Suprapubic skin (tissue), 4 donors: ENCODE data around the gene CLDN2. TPM values are rescaled to one million over a fixed set of nuclear protein-coding genes. Genes with fewer than 3 reads are reported as not detected.

Experiments used
- DNase-seq, 2 donors: peaks; one replicate each; pipeline ENCODE4 v3.0.0-alpha.2; 2019; ENCODE audit warnings: low spot score in 2 of 2
- H3K27ac ChIP-seq: fragments of 200-600 bp; sonication (generic); one replicate; pipeline ENCODE4 v1.5.1; 2019
- H3K27me3 ChIP-seq: fragments of 200-600 bp; sonication (generic); one replicate; pipeline ENCODE4 v1.5.1; 2019
- H3K36me3 ChIP-seq: fragments of 200-600 bp; sonication (generic); one replicate; pipeline ENCODE4 v1.5.1; 2019
- H3K4me1 ChIP-seq: fragments of 200-600 bp; sonication (generic); one replicate; pipeline ENCODE4 v1.5.1; 2019
- H3K4me3 ChIP-seq: fragments of 200-600 bp; sonication (generic); one replicate; pipeline ENCODE4 v1.5.1; 2019; ENCODE audit warnings: mild to moderate bottlenecking
- H3K9me3 ChIP-seq: fragments of 200-600 bp; sonication (generic); one replicate; pipeline ENCODE4 v1.5.1; 2019
- CTCF ChIP-seq, 2 donors: fragments of 200-600 bp in 1 of 2; fragments of 450-650 bp in 1 of 2; sonication (generic) in 1 of 2; IDR thresholded peaks; one replicate each; pipeline ENCODE4 v1.5.1; 2016 to 2019; ENCODE audit warnings: antibody characterized with exemption in 2 of 2, mild to moderate bottlenecking in 1 of 2, moderate library complexity in 1 of 2
- EP300 ChIP-seq: sonication (generic); formaldehyde crosslinking; IDR thresholded peaks from one replicate; pipeline ENCODE4 v1.6.1; 2017; ENCODE audit warnings: antibody characterized with exemption
- POLR2A ChIP-seq, 2 donors: fragments of 450-650 bp; IDR thresholded peaks; one replicate each; pipeline ENCODE4 v1.6.1; 2017; ENCODE audit warnings: antibody characterized with exemption in 2 of 2, mild to moderate bottlenecking in 2 of 2, moderate library complexity in 2 of 2
- POLR2AphosphoS5 ChIP-seq, 3 donors: sonication (generic); formaldehyde crosslinking; IDR thresholded peaks; one replicate each; pipeline ENCODE4 v1.6.1; 2017; ENCODE audit warnings: antibody characterized with exemption in 3 of 3
- WGBS: methylation state at CpG from one replicate; pipeline ENCODE4 v1.1.5; 2018; 5-methylcytosine and 5-hydroxymethylcytosine counted together
- total RNA-seq, 4 donors: library from RNA; depleted of rRNA; stranded (reverse); fragments of >200 nt; gene quantifications; one replicate each; pipeline ENCODE4 v1.1.0, GENCODE V29; 2016

The CLDN2 gene
- total RNA-seq, 4 donors from 2014 or later: 0.17 to 0.53 (median 0.23) TPM; not detected in 1

DNA sequence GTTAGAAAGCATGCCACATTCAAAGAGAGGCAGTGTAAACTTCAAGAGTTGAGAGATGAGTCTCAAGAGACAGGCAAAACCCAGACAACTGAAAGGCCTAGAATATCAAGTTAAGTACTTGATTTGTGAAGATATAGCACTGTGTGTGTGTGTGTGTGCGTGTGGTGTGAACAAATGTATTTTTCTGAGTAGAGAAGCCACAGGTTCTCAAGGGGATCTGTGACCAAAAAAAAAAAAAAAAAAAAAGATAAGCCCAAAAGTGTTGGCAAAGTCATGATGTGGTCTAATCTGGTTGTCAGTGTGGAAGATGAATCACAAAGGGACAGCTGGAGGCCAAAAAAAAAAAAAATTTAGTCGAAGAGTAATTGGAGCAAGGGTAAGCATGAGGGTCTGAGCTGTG lies 20.9 kb upstream of the CLDN2 start:
- Histone ChIP-seq H3K36me3 (no peaks in the 10 kb centered on the region), H3K4me1 (no peaks in the 10 kb centered on the region), H3K9me3 (no peaks in the 10 kb centered on the region), H3K27ac (no peak overlapping the region), H3K4me3 (no peak overlapping the region), H3K27me3 (no peaks in the 10 kb centered on the region)
- no peak for TF ChIP-seq EP300
- TF ChIP-seq CTCF (IDR thresholded peaks at IDR 0.05): no peak
- TF ChIP-seq POLR2AphosphoS5 (IDR thresholded peaks at IDR 0.05): no peak
- TF ChIP-seq POLR2A (IDR thresholded peaks at IDR 0.05): no peak
- WGBS: 64% methylated on average over 2 of the region's 2 CpGs
- no peak for DNase-seq

GRCh38 chrX:106899841-106900240 lies 20.4 kb upstream of the CLDN2 start:
- TF ChIP-seq EP300: no peak
- TF ChIP-seq POLR2AphosphoS5 (IDR thresholded peaks at IDR 0.05): no peak
- TF ChIP-seq CTCF (IDR thresholded peaks at IDR 0.05): no peak
- no peak for TF ChIP-seq POLR2A (IDR thresholded peaks at IDR 0.05)
- no peaks in the 10 kb centered on the region for H3K36me3 ChIP-seq
- H3K4me3 ChIP-seq: no peak overlapping the region
- H3K9me3 ChIP-seq: no peaks in the 10 kb centered on the region
- no peak overlapping the region for H3K27ac ChIP-seq
- WGBS: 92% methylated on average over 1 of the region's 1 CpG
- DNase-seq: no peak
- no peaks in the 10 kb centered on the region for H3K4me1 ChIP-seq
- H3K27me3 ChIP-seq: no peaks in the 10 kb centered on the region

DNA sequence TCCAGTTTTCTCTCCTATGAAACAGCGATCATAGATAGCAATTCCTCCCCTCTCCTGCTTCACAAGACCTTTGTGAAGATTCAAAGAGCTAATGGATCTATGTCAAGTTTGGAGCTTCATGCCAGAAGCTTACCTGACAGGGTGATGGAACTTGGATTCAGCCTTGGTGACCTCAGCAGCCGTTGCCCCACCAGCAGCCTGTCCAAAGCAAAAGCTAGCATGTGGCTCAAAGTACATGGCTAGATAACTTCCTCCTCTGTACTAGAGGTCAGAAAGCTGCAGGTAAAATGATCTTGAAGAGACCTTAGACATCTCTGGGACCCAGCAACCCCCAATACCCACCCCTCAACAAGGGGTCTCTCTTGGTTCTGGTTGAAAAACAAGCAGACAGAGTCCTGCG lies 18.9 kb upstream of the CLDN2 start:
- H3K27me3 ChIP-seq: no peaks in the 10 kb centered on the region
- no peak overlapping the region for H3K4me3 ChIP-seq
- no peak for DNase-seq
- H3K27ac ChIP-seq: no peak overlapping the region
- no peaks in the 10 kb centered on the region for H3K36me3 ChIP-seq
- no peak for TF ChIP-seq POLR2AphosphoS5 (IDR thresholded peaks at IDR 0.05)
- TF ChIP-seq EP300: no peak
- no peak for TF ChIP-seq POLR2A (IDR thresholded peaks at IDR 0.05)
- 79% methylated on average over 2 of the region's 3 CpGs for WGBS
- no peaks in the 10 kb centered on the region for H3K9me3 ChIP-seq
- no peaks in the 10 kb centered on the region for H3K4me1 ChIP-seq

DNA sequence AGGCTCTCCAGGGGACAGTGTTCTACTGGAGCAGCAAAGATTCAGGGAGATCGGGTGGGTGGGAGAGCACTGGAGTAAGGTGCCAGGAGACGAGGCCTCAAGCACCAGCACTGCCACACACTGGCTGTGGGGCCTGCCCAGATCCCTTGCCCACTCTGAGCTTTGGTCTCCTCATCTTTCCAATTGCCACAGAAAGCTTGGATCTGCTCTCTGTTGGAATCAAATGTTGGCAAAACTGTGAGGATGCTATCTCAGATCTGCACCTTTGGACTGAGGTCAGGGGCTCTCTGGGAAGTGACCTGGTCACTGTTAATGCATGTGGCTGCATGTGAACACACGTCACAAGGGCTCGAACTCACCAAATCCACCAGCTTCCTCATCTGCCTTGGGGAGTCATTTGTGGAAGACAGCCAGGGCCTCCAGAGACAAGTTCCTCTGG lies 18.4 kb upstream of the CLDN2 start:
- no peak for DNase-seq
- no peaks in the 10 kb centered on the region for H3K27me3 ChIP-seq
- no peak overlapping the region for H3K4me3 ChIP-seq
- H3K36me3 ChIP-seq: no peaks in the 10 kb centered on the region
- no peak overlapping the region for H3K27ac ChIP-seq
- no peak for TF ChIP-seq CTCF (IDR thresholded peaks at IDR 0.05)
- TF ChIP-seq EP300: no peak
- no peak for TF ChIP-seq POLR2AphosphoS5 (IDR thresholded peaks at IDR 0.05)
- no peak for TF ChIP-seq POLR2A (IDR thresholded peaks at IDR 0.05)
- no peaks in the 10 kb centered on the region for H3K9me3 ChIP-seq
- 89% methylated on average over 3 of the region's 4 CpGs for WGBS
- H3K4me1 ChIP-seq: no peaks in the 10 kb centered on the region

DNA sequence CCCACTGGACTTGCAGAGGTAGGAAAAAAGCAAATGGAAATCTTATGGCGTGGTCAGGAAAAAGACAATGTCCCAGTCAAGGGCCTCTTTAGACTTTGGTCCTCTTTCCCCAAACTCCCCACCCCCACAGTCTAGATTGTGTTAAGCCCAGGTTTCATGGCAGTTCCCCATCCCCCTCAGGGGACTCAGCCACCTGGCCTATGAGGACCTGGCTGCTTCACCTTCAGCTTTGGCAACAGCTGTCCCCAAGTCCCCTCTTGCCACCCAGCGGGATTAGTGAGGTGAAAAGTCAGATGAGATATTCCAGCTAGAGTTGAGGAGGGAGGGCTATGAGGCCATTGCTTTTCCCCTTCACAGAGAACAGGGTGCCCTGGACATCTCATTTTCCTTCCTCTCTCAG lies 17.5 kb upstream of the CLDN2 start:
- H3K4me3 ChIP-seq: no peak overlapping the region
- DNase-seq: no peak
- H3K9me3 ChIP-seq: no peaks in the 10 kb centered on the region
- no peaks in the 10 kb centered on the region for H3K36me3 ChIP-seq
- H3K4me1 ChIP-seq: no peaks in the 10 kb centered on the region
- WGBS: 82% methylated on average over 2 of the region's 2 CpGs
- TF ChIP-seq POLR2AphosphoS5 (IDR thresholded peaks at IDR 0.05): no peak
- no peak for TF ChIP-seq POLR2A (IDR thresholded peaks at IDR 0.05)
- TF ChIP-seq EP300: no peak
- TF ChIP-seq CTCF (IDR thresholded peaks at IDR 0.05): no peak
- no peaks in the 10 kb centered on the region for H3K27me3 ChIP-seq
- H3K27ac ChIP-seq: no peak overlapping the region

- no peak for TF ChIP-seq EP300
- no peak for TF ChIP-seq POLR2AphosphoS5 (IDR thresholded peaks at IDR 0.05)
- TF ChIP-seq POLR2A (IDR thresholded peaks at IDR 0.05): no peak
- TF ChIP-seq CTCF (IDR thresholded peaks at IDR 0.05): no peak
- WGBS: 83% methylated on average over 1 of the region's 1 CpG
Measured at GRCh38 chrX:106903291-106903824, 16.8 kb upstream of the CLDN2 start, which contains the start of gene RIPPLY1. RIPPLY1 (minus strand) TSS chrX:106903341; CDS start chrX:106903287, 54 bp downstream.

More at GRCh38 chrX:106903291-106903824, 16.8 kb upstream of the CLDN2 start, which contains the start of gene RIPPLY1:
- no peak for DNase-seq
- Histone ChIP-seq H3K27me3 (no peaks in the 10 kb centered on the region), H3K4me3 (no peak within 1 kb of the TSS), H3K9me3 (no peaks in the 10 kb centered on the region), H3K4me1 (no peaks in the 10 kb centered on the region), H3K27ac (no peak within 1 kb of the TSS), H3K36me3 (no peaks in the 10 kb centered on the region)
